Left lung (tissue), 10 donors: ENCODE results near the gene CFI. TPM values are rescaled to one million over a fixed set of nuclear protein-coding genes. Genes with fewer than 3 reads are reported as not detected.
"Not testable (repeated sequence)": the region's sequence is repeated elsewhere in the genome, so short reads cannot be mapped to it uniquely, and the experiment has no call there.

ENCODE experiments used
- ATAC-seq: fragments of 200-7000 bp; cut with Tn5 transposase; one replicate; pipeline ENCODE4 v1.9.1; 2020; ENCODE audit warnings: moderate library complexity
- DNase-seq, 4 donors: peaks; one replicate each; pipeline ENCODE4 v3.0.0-alpha.2; 2013 to 2020
- H3K27ac ChIP-seq, 2 donors: fragments of 200-600 bp; sonication (generic) in 1 of 2; one replicate each; pipeline versions ENCODE4 v1.5.0 to v1.8.0; 2020 to 2021
- H3K27me3 ChIP-seq, 2 donors: fragments of 200-600 bp; sonication (generic) in 1 of 2; one replicate each; pipeline versions ENCODE4 v1.5.0 to v1.8.0; 2020 to 2021
- H3K36me3 ChIP-seq, 2 donors: fragments of 200-600 bp; sonication (generic) in 1 of 2; one replicate each; pipeline versions ENCODE4 v1.5.0 to v1.8.0; 2020 to 2021
- H3K4me1 ChIP-seq, 2 donors: fragments of 200-600 bp; one replicate each; pipeline ENCODE4 v1.8.0; 2021
- H3K4me3 ChIP-seq, 2 donors: fragments of 200-600 bp; sonication (generic) in 1 of 2; one replicate each; pipeline versions ENCODE4 v1.5.0 to v1.8.0; 2020 to 2021; ENCODE audit warnings: mild to moderate bottlenecking in 1 of 2
- H3K9me3 ChIP-seq, 2 donors: fragments of 200-600 bp; sonication (generic) in 1 of 2; one replicate each; pipeline versions ENCODE4 v1.5.0 to v1.8.0; 2020 to 2021
- intact Hi-C, 2 donors: fragments of 100-400 bp; cut with DNase I; formaldehyde crosslinking; loops; one replicate each; pipeline versions ENCODE4 v1.11.2 to v1.14.2; 2022
- polyA plus RNA-seq, 6 donors: library from polyadenylated mRNA; unstranded; fragments of 120-200 nt; gene quantifications; one replicate each; pipeline ENCODE4 v1.2.1, GENCODE V29; 2013; ENCODE audit not compliant: insufficient read length in 6 of 6
- total RNA-seq, 2 donors: library from RNA; stranded (reverse); fragmentation: NEBNext Ultra II Directional; extraction: Animal tissue kit (Norgen Biotek cat#: 25700); gene quantifications; one replicate each; pipeline ENCODE4 v1.2.1, GENCODE V29; 2021
- TF ChIP-seq, protein P1 (sequence below), 2 donors: fragments of 200-600 bp; sonication (generic) in 1 of 2; IDR thresholded peaks; one replicate each; pipeline versions ENCODE4 v1.5.0 to v1.8.0; 2021; ENCODE audit warnings: antibody characterized with exemption in 2 of 2
- donor health status: DM: no; HTN: yes; CAD: no.
- donor health status: DM: no; HTN: no; CAD: no.

Gene CFI
- total and polyA plus RNA-seq, 8 donors: 66.8 to 115 (median 93.8) TPM

DNA sequence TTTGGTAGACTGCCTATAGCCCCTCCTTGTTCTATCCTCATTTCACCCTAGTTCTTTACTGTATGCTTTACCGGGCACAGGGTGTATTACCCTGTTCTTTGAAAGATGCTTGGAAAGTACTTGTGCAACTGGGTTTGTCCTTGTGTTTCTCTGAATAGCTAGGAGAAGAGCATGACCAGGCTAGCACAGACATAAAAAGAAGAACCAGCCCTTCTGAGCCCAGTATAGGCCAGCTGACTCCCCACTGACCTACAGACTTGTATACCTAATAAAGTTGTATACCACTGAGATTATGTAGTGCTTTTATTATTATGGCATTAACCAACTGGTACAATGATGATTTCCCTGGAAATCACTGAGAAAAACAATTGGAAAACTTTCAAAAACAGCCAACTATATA lies 15.0 kb downstream of the CFI start:
- Histone ChIP-seq H3K36me3 (no peaks in the 10 kb centered on the region), H3K4me1 (no peaks in the 10 kb centered on the region), H3K9me3 (peaks cover 0 to 9% of the 10 kb centered on the region in 2 donors), H3K4me3 (no peak overlapping the region), H3K27ac (no peak overlapping the region), H3K27me3 (no peaks in the 10 kb centered on the region)
- intact Hi-C loops: no loop called here
- no peak for ATAC-seq
- DNase-seq: no peak
- TF ChIP-seq, protein P1, sequence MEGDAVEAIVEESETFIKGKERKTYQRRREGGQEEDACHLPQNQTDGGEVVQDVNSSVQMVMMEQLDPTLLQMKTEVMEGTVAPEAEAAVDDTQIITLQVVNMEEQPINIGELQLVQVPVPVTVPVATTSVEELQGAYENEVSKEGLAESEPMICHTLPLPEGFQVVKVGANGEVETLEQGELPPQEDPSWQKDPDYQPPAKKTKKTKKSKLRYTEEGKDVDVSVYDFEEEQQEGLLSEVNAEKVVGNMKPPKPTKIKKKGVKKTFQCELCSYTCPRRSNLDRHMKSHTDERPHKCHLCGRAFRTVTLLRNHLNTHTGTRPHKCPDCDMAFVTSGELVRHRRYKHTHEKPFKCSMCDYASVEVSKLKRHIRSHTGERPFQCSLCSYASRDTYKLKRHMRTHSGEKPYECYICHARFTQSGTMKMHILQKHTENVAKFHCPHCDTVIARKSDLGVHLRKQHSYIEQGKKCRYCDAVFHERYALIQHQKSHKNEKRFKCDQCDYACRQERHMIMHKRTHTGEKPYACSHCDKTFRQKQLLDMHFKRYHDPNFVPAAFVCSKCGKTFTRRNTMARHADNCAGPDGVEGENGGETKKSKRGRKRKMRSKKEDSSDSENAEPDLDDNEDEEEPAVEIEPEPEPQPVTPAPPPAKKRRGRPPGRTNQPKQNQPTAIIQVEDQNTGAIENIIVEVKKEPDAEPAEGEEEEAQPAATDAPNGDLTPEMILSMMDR (IDR thresholded peaks at IDR 0.05): no peak

DNA sequence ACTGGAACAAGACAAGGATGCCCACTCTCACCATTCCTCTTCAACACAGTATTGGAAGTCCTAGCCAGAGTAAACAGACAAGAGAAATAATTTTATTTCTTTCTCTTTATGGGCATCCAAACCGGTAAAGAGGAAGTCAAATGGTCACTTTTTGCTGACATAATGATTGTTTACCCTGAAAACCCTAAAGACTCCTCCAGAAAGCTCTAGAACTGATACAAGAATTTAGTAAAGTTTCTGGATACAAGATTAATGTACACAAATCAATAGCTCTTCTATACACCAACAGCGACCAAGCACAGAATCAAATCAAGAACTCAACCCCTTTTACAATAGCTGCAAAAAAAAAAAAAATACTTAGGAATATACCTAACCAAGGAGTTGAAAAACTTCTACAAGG lies 19.7 kb downstream of the CFI start:
- ATAC-seq, H3K27me3 ChIP-seq, H3K27ac ChIP-seq, H3K4me3 ChIP-seq, H3K9me3 ChIP-seq, DNase-seq, intact Hi-C loops, H3K36me3 ChIP-seq, H3K4me1 ChIP-seq: not testable (repeated sequence)

DNA sequence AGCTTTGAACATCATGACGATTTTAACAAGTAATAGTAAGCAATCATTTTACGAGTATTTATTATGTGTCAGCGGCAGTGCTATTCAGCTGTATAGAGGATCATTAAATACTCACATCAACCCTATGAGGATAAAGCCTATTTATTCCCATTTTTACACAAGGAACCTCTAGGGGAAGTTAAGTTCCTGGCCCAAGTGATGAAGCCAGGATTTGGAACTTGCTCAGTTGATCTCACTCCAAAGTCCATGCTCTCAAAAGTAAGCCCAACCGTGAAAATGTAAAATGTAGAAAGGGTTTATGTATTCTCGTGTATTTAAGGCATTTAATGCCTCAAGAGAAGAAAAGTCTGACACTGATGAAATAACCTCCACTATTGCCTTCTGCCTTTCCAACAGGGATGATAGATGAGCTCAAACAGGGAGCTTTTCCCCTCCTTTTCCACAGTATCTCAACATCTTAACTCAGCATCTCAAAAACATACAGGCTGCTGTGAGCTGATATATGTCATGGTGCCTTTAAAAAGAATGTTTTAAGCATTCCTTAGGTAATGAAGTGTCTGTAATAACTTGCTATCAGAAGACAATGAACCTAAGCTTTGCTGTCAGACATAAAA lies 36.9 kb downstream of the CFI start:
- H3K27me3 ChIP-seq: no peaks in the 10 kb centered on the region
- no peaks in the 10 kb centered on the region for H3K36me3 ChIP-seq
- no peak for ATAC-seq
- H3K4me3 ChIP-seq: no peak overlapping the region
- H3K27ac ChIP-seq: no peak overlapping the region
- no peaks in the 10 kb centered on the region for H3K9me3 ChIP-seq
- TF ChIP-seq, protein P1 (IDR thresholded peaks at IDR 0.05): no peak
- H3K4me1 ChIP-seq: no peaks in the 10 kb centered on the region
- intact Hi-C loops: no loop called here
- DNase-seq: no peak

DNA sequence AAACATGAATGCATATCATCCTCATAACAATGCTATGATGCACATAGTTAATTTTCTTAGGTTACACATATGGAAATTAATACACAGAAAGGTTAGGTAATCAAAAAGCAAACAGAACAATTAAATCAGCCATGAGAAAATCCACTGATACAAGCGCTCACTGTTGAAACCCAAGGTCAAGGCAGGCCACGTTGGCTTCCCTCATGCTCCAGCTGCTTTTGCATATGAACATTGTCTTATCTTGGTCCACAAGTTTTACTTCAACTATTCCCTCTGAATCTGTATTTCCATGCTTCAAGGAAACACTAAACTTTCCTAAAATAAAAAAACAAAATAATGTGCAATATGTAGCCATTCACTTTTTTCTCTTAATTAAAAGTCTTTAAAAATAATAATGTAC lies 37.4 kb downstream of the CFI start:
- Histone ChIP-seq H3K4me3 (no peak overlapping the region), H3K27me3 (no peaks in the 10 kb centered on the region), H3K9me3 (no peaks in the 10 kb centered on the region), H3K36me3 (no peaks in the 10 kb centered on the region), H3K4me1 (no peaks in the 10 kb centered on the region), H3K27ac (no peak overlapping the region)
- intact Hi-C loops: no loop called here
- DNase-seq (peak in 1 of 4 donors; percentile 20), ATAC-seq (no peak)
- TF ChIP-seq, protein P1 (IDR thresholded peaks at IDR 0.05): no peak

DNA sequence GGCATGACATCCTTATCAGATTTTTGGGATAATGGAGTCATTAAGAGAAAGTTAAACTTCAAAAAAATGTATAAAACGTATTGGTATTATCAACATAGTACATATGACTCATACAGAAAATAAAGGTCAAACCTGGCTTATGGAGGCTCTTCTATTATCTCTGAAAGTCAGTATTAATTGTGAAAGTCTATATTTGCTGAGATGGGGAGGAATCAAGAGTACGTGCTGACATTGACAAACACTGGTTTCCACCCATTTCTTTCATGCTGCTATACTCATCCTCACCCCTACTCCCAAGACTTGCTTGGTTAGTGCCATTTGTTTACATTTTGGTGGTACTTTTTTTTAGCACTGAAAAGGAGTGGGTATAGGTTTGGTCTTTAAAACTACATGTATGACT lies 41.1 kb downstream of the CFI start:
- H3K36me3 ChIP-seq: no peaks in the 10 kb centered on the region
- H3K27ac ChIP-seq: no peak overlapping the region
- DNase-seq (no peak), ATAC-seq (no peak)
- TF ChIP-seq, protein P1 (IDR thresholded peaks at IDR 0.05): no peak
- H3K27me3 ChIP-seq: no peaks in the 10 kb centered on the region
- no peaks in the 10 kb centered on the region for H3K9me3 ChIP-seq
- no peak overlapping the region for H3K4me3 ChIP-seq
- intact Hi-C loops: no loop called here
- H3K4me1 ChIP-seq: no peaks in the 10 kb centered on the region

DNA sequence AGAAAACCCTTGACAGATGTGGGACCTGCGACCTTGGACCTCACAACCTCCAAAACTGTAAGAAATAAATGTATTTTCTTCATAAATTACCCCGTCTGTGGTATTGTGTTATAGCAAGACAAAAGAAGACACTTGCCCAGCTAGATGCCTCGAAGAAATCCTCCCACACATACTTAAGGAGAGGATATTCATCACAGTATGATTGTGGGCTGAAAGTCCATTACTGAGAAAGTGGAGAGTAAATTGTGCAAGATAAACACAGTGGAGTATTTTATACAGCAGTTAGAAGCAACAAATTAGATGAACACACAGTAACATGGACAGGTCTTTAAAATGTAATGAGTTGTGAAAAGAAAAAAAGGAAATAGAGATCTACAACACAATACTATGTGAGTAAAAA lies 46.1 kb downstream of the CFI start:
- intact Hi-C loops: no loop called here
- no peak overlapping the region for H3K4me3 ChIP-seq
- TF ChIP-seq, protein P1 (IDR thresholded peaks at IDR 0.05): no peak

More for the DNA sequence above, 46.1 kb downstream of the CFI start:
- Histone ChIP-seq H3K27me3 (no peaks in the 10 kb centered on the region), H3K4me1 (no peaks in the 10 kb centered on the region), H3K9me3 (no peaks in the 10 kb centered on the region), H3K36me3 (no peaks in the 10 kb centered on the region), H3K27ac (no peak overlapping the region)
- ATAC-seq: no peak
- no peak for DNase-seq
